T1000 (cell line): ENCODE data around the gene BORCS5.
"Not testable (repeated sequence)": the region's sequence is repeated elsewhere in the genome, so short reads cannot be mapped to it uniquely, and the experiment has no call there.

Experiments used
- DNase-seq: peaks from one replicate; lab custom pipeline; 2025; ENCODE audit warnings: mixed read lengths; lab: John Stamatoyannopoulos, UW

Gene BORCS5

GRCh38 chr12:12356896-12357718 is at the start of gene BORCS5:
Gene BORCS5, plus strand, starts transcription at chr12:12357078. Its CDS starts 374 bp downstream, at chr12:12357452.
- DNase-seq = peak; percentile 82

GRCh38 chr12:12310695-12311094 is 46.2 kb upstream of the BORCS5 start:
- DNase-seq = not testable (repeated sequence)

- no peak for DNase-seq
Measured at GRCh38 chr12:12315838-12316237, 41.0 kb upstream of the BORCS5 start.

DNA sequence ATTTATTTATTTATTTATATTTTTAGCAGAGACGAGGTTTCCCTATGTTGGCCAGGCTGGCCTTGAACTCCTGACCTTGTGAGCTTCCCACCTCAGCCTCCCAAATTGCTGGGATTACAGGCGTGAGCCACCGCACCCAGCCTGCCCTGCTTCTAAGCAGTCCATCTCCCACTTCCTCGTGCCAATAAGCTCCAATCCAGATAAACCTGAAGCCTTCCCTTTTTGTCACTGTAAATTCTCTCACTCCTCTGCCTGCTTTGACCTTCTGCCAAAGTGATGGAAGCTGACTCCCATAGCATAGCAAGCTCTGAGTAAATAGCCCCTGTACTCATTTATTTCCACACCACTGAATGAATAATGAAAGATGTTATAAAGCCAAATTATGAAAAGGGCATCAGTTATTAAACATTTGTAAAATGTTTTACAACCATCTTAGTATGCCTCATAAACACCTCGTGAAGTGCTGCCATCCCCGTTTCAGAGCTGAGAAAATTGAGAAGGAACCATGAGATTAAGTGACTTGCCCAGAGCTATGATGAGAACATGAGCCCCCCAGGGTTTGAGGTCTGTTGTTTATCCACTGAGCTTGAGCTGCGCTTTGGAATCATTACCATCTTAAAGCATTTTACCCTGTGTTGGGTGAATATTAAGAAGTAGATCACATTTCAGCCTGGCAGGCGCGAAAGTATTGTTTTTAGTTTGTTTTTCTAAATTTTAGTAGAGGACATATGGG is 37.3 kb upstream of the BORCS5 start:
- DNase-seq = no peak

DNA sequence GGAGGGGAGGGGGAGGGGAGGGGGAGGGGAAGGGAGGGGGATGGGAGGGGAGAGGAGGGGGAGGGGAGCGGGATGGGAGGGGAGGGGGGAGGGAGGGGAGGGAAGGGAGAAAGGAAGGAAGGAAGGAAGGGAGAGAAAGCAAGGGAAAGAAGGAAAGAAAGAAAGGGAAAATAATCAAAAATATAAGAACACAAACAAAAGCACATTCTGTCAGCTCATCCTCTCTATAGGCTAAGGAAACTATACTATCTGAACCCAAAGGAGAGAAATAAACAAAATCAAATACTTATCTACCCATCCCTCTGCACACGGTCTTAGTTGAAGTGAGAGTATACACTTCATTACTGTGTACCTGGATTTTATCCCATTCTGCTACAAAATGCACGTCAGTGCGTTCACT is 33.8 kb upstream of the BORCS5 start:
- DNase-seq = no peak

GRCh38 chr12:12323591-12323990 is 33.3 kb upstream of the BORCS5 start:
- no peak for DNase-seq

DNA sequence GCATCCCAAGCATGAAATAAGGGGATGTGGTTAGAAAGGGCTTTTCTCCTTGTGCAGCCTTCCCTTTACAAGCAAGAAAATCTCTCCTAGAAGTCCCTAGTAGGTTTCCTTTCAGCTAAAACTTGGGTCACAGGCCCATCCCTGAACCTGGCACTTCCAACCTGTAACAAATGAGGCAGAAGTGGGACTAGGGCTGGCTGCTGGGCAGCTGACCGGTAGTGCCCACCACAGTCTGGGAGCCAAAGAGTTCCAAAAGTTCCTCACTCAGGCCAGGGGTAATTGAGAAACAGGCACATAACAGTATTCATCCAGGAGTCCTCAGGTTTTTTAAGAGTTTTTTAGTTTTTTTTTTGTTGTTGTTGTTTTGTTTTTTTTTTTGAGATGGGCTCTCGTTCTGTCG is 30.6 kb upstream of the BORCS5 start:
- DNase-seq = no peak

DNA sequence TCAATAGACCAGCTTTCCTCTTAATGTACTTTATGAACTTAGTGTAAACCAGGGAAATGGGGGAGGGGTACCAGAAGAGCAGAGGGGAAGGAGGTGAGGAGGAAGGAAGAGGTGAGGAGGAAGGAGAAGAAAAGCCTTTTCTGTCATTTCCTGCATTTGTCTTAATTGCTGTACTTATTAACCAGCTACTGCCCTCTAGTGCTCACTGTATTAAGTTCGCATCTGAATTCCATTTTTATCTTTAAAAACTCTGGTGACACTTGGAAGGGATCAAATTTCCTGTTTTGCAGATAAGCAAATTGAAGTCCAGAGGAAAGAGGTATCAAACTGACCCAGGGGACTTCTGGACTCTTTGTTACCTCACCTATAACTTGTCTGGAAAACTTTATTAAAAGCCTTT is 29.1 kb upstream of the BORCS5 start:
- DNase-seq = no peak

- no peak for DNase-seq
Measured at GRCh38 chr12:12331244-12331771, 25.6 kb upstream of the BORCS5 start.

- no peak for DNase-seq
Measured at GRCh38 chr12:12331896-12332295, 25.0 kb upstream of the BORCS5 start.

GRCh38 chr12:12333407-12334366 is 23.2 kb upstream of the BORCS5 start:
- no peak for DNase-seq

DNA sequence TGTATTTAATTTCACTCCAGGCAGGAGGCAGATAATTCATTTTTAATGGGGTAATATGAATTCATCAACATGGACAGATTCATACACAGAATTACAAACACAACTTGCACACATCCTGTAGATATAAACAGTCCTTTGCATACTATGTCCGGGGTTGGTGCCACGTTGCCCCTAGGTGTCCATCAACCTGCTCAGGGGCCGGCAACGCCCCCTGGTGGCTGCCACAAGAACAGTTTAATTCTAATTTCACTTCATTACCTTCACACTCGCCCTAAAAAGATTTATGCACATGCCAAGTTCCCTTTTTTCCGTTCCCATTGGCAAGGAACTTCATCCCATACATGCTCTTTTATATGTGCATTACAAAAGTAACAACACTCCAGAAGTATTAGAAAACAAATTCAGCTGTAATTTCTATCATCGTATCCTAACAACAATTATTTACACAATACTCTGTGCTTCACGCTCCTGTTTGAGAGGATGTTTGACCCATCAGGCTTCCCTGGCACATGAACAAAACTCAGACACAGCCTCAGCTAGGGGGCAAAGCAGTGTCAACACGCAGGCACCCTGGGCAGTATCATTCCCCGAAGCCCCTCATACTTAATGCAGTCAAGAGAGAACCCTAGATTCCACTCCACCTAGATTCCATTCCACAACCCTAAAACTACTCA is 22.4 kb upstream of the BORCS5 start:
- DNase-seq = no peak

GRCh38 chr12:12336049-12336411 is 20.8 kb upstream of the BORCS5 start:
- DNase-seq = no peak

DNA sequence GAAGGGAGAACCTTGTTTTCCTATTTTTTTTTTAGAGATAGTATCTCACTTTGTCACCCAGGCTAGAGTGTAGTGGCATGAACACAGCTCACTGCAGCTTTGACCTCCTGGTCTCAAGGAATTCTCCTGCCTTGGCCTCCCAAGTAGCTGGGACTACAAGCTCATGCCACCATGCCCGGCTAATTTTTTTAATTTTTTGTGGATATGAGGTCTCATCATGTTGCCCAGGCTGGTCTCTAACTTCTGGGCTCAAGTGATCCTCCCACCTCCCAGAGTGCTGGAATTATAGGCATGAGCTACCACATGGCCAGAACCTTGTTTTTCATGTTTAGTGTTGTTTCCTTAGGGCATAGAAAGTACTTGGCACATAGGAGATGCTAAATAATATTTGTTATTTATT is 20.4 kb upstream of the BORCS5 start:
- no peak for DNase-seq

GRCh38 chr12:12338527-12339168 is 18.2 kb upstream of the BORCS5 start:
- DNase-seq = no peak

- no peak for DNase-seq
Measured at GRCh38 chr12:12349711-12350665, 6.9 kb upstream of the BORCS5 start, which contains the start of gene MANSC1. Gene MANSC1, minus strand, starts transcription at chr12:12350242. Its CDS starts 6,928 bp downstream, at chr12:12343314.

DNA sequence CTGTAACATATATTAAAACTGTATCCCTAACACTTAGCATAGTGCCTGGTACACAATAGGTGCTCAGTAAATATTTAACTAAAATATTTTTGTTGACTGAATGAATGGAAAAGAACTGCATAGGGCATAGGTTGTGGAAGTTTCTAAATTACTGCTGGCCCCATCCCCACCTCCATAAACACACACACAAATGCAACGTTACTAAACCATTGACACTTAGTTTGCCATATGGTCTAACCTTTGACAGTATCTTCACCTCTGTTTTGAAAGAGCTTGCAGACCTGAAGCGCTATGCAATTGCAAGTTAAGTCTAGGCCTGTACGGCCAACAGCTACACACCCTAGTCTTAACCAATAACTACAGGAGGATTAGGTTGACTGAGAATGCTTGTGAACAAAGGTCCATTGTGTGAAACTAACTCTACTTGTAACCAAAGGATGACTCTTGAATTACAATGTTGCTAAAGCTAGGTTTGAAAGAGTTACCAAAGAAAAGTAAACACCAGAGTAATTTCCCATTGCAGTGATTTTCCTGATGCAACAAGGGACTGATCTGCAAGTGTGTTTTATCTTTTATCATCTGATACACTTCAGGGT is 5.9 kb upstream of the BORCS5 start:
- DNase-seq = no peak

DNA sequence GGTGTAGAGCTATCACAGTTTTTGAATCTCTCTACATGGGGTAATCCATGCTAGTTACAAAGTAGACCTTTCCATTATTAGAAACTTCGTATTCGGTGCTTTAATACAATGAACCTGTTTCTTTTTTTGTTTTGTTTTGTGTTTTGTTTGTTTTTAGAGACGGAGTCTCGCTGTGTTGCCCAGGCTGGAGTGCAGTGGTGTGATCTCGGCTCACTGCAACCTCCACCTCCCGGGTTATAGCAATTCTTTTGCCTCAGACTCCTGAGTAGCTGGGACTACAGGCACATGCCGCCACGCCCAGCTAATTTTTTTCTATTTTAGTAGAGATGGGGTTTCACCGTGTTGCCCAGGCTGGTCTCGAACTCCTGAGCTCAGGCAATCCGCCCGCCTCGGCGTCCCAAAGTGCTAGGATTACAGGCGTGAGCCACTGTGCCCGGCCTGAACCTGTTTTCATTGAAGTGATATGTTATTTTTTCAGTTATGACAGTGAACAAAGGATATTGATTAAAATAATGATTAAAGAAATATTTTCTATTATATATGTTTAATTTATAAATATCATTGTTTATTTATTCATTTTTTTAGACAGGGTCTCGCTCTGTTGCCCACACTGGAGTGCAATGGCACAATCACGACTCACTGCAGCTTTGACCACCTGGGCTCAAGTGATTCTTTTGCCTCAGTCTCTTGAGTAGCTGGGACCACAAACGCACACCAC is 5.3 kb upstream of the BORCS5 start:
- not testable (repeated sequence) for DNase-seq
